ENCODE measurements around the gene IREB2.

The IREB2 gene

DNA sequence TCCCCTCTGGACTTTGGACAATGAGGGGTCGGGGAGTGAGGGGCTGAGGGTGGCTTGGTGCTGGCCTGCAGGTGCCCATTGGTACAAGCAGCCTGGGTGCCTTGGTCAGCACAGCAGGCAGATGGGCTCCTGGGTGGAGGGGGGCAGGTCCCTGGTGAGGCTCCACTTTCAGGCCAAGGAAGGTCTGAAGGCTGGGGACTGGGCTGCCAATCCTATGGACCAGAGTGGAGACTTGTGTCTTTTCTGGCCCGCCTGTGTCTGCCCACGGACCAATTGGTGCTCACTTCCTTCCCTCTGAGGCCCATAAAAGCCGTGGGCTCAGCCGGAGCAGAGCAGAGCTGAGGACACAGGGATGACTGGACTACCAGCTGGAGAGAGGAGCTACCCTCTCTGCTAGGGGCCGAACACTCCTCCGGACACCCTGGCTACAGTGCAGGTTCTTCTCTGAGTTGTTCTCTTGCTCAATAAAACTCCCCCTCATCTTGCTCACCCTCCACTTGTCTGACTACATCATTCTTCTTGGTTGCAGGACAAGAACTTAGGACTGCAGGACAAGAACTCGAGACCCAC is 31.9 kb upstream of the IREB2 start:
- DNase-seq (ENCODE audit: low spot score): no peak

DNA sequence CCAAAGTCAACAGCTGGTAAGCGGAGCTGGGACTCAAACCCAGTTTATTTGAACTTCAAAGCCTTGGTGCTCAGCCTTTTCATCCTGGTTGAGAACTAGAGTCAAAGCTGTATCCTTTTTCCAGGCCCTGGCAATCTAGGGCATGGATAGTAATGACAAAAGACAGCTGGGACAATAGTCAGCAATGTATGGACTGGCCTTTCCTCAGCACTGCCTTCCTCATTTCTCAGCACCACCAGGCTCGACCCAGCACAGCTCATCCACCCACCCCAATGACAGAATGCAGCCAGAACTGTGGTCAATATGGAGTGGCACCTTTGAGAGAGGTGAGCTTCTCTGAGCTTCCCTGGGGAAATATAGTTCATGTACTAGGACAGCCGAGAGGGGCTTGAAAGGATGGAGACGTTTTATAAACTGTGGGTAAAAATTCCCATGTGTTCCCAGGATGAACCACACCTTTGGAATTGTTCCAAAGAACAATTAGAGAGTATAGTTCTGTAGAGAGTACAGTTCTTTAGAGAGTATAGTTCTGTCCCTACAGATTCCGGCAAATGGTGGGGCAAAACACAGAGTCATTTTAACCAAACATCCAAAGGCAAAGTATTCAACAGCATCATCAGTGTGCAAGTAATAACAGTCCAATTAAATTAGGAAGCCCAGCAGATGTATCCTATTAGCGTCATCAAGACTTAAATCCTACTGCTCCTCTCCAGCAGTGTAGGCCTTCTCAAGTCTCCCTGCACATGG is 30.2 kb upstream of the IREB2 start:
- no peak for DNase-seq (ENCODE audit: low spot score)

DNA sequence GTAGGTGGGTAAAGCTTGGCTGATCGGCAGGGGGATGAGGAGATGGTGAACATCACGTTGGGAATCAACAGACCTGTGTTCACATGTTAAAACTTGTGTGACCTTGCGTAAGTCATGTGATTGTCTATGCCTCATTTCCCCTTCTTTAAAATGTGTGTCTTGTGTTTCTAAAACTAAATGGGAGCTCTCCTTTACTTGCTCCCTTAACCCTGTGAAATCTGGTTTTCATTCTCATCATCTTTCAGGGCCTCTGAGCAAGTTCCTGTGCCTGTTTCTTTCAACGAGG is 29.7 kb upstream of the IREB2 start:
- DNase-seq (ENCODE audit: low spot score): no peak

DNA sequence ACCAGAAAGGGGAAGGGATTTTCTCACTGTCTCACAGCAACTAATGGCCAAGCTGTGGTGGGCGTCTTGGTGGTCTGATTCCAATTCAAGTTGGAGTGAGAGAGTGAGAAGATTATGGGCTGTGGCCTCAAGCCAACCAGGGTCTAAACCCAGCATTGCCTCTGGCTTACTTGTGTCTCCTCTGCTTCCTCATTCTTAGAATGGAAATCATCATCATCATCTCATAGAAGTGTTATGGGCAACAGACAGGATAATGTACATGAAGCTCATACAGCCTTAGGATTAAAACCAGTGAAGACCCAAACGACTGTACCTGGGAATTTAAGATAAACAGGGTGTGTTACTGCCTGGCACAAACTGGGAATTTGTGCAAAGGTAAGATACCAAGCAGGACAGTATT is 29.1 kb upstream of the IREB2 start:
- DNase-seq (ENCODE audit: low spot score): no peak

DNA sequence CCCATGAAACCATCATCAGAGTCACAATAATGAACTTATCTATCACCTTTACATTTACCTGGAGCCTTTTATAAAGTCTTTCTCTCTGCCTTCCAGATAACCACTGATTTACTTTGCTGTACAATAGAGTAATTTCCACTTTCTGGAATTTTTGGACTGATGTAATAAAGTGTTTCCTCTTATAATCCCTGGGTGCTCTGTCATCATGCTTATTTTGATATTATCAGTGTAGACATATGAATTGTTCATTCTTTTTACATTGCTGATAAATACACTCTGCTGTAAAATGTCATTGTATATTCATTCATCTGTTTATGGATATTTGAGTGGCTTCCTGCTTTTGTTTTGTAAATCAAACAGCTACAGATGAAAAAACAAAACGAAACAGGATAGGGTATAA is 27.0 kb upstream of the IREB2 start:
- no peak for DNase-seq (ENCODE audit: low spot score)

DNA sequence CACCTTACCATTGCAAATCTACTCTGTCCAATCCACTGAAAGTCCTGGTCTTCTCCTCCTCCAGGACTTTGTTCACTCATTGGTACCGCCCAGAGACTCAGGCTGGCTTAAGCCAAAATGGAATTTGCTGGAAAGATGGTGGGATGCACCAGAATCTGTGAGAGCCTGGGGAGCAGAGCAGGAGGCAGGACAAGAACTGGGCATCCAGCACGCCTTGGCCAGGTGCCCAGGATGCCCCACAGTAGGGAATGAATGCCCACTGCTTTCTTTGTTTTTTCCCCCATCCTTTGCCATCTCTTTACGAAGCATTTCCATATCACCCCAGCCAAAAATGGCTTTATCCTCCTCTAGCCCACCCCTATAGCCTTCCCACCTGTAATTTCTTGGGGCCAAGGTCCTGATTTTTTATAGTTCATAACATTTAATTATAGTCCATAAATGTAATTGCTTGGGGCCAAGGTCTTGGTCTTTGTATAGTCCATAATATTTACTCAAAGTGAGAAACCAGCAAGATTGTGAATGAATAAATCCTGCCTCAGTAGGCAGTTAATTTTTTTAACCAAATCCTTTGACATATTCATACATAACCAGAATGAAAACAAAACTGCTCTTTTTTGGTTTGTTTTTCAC is 23.3 kb upstream of the IREB2 start:
- DNase-seq (ENCODE audit: low spot score): no peak

DNA sequence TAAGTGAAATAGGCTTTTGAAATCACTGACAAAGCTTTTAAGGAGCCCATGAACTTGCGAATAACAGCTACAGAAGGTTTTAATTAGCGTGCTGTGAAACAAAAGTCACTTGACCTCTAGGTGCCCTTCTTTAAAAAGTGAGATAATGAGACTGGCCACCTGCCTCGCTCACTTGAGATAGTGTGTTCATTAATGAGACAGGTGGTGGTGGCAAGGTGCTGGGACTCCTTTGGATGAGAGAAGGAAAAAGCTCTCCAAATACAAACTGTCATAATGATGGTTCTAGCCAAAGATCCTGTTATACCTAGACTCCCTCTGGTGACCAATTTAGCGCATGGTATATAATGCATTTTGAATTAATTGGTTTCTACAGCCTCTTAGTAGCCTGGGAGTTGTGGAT is 22.7 kb upstream of the IREB2 start:
- DNase-seq (ENCODE audit: low spot score): no peak

DNA sequence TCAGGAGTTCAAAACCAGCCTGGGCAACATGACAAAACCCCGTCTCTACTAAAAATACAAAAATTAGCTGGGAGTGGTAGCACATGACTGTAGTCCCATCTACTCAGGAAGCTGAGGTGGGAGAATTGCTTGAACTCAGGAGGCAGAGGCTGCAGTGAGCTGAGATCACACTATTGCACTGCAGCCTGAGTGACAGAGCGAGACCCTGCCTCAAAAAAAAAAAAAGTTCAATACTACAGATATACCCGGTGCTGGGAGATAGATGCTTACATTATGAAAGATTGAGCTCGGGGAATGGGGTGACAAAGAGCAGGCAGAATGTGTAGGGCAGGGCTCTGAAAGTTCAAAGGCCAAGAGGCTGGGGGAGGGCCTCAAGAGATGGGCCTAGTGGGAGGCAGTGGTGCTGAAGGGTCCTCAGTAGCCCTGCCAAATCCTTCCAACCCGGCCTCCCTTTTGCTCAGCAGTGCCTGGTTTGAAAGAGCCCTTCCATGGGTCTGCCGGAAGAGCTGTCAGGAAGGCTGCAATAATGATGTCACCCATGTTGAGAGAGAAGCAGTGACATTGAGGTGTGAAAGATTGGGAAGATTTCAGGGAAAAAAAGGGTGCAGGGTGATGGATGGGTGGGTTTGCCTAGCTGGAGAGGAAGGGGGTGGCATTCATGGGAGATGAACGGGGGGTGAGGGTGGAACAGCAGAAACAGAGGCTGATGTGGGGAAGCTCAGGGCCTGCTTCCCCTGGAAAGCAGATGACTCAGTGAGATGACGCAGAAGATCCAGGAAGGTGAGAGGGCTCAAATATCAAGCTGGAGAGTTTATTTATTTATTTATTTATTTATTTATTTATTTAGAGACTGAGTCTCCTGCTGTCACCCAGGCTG is 20.0 kb upstream of the IREB2 start:
- no peak for DNase-seq (ENCODE audit: low spot score)

DNA sequence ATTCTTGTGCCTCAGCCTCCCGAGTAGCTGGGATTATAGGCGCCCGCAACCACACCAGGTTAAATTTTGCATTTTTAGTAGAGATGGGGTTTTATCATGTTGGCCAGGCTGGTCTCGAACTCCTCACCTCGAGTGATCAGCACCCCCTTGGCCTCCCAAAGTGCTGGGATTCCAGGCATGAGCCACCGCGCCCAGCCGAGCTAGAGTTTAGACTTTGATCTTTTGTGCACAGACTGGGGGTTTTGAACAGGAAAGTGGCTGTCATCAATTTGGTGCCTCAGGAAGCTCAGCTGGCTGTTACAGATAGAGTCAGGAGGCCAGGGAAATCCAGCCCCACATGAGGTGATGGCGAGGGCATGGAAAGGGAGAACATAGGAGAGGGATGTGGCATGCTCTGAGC is 19.3 kb upstream of the IREB2 start:
- no peak for DNase-seq (ENCODE audit: low spot score)

DNA sequence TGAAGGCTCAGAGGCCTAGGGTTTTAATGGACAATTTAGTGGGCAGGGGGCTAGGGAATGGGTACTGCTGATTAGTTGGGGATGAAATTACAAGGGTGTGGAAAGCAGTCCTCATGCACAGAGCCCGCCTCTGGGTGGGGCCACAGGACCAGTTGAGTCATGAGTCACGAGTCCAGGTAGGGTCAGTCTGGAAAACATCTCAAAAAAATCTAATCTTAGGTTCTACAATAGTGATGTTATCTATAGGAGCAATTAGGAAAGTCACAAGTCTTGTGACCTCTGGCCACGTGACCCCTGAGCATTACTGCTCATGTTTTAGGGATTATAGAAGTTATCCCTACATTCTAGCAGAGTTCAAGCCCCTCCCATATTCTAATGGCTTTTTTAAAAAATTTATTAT is 18.6 kb upstream of the IREB2 start:
- no peak for DNase-seq (ENCODE audit: low spot score)

DNA sequence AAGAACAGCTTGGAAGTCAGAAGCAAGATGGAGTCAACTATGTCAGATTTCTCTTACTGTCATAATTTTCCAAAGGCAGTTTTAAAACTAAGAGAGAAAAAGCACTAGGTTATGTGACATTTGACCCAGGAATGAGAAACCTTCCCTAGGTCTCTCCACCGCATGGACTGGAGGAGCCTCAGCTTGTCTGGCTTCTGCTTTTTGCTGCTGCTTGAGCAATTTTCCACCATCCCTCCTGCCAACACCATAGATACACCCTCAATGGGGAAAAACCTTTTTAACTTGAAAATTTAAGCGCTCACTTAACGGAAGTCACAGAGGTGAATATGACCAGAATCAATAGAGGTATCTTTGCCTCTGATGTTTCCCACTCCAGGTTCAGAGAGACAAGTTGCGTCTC is 17.8 kb upstream of the IREB2 start:
- DNase-seq (ENCODE audit: low spot score): no peak

DNA sequence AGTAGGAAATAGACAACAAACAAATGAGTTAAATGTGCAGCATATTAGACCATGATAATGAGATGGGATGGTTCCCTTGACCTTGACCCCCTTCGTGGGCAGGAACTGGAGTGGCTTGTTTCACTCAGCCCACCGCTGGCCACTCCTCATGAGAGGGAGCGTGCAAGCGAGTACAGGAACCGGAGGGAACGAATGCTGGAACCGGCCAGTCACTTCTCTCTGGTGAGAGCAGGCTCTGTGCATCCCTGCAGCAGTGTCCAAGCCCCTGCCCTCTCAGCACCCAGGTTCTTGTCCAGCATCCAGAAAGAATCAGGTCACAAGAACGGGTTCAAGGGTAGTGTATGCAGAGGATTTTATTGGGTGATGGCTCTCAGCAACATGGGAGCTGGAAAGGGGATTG is 17.2 kb upstream of the IREB2 start:
- DNase-seq (ENCODE audit: low spot score): no peak

DNA sequence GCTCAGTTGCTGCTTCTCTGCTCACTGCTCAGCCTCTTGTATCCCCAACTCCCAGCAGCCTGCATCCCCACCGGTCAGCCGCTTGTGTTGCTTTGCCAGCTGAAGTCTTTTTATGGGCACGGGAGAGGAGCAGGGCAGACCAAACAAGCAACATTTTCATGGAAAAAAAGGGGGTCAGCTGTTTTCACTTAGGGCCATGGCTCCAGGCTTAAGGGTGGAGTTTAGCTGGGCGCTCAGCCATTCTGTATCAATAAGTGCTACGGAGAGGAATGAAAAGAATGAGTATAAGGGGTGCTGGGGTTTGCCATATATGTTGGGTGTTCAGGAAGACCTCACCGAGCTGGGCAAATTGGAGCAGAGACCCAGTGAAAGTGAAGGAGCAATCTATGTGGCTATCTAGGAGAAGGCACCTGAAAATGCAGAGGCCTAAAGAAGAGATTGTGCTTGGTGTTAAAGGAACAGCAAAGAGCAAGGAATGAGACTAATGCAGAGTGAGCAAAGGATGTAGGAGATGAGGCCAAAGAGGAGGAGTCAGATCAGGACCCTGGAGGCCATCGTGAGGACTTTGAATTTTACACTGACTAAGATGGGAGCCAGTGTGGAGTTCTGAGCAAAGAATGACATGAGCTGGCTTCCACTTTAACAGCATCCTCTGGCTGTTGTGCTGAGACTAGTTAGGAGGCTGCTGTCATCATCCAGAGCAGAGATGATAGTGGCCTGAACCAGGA is 16.6 kb upstream of the IREB2 start:
- DNase-seq (ENCODE audit: low spot score): no peak

DNA sequence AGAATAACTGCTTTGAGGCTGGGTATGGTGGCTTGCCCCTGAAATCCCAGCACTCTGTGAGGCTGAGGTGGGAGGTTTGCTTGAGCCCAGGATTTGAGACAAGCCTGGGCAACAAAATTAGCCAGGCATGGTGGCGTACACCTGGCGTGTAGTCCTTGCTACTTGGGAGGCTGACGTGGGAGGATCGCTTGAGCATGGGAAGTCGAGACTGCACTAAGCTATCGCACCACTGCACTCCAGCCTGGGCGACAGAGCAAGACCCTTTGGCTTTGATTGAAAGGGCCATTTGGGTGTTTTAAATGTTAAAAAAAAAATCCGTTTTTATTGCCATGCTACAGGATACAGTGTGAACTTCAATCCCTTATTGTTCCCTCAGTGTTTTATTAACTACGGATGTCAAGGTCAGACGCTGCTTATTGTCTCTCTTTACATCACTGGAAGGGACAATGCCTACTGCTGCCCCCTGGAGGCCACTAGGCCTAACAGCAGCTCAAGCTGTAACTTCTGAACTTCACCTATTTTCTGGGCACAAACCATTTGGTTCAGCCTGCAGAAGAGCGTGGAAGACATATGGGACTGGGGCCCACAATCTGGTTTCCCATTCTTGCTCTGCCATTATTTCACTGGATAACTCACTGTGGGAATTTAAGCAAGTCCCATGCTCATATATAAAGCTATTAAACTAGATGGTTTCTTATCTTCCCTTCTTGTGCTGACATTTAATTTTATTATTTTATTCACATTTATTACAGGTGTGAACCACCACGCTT is 15.3 kb upstream of the IREB2 start:
- DNase-seq (ENCODE audit: low spot score): peak; percentile 70

DNA sequence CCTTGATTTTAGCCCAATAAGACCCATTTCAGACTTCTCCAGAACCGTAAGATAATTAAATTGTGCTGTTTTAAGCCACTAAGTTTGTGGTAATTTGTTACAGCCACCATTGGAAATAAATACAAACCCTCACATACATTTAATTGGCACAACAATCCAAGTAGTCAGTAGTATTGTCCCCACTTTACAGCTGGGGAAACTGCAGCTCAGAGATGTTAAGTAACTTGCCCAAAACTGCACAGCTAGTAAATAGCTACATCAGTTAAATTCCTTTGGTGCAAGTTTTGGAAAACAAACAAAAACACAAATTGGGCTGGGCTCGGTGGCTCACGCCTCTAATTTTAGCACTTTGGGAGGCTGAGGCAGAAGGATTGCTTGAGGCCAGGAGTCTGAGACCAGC is 13.3 kb upstream of the IREB2 start:
- DNase-seq (ENCODE audit: low spot score): no peak

DNA sequence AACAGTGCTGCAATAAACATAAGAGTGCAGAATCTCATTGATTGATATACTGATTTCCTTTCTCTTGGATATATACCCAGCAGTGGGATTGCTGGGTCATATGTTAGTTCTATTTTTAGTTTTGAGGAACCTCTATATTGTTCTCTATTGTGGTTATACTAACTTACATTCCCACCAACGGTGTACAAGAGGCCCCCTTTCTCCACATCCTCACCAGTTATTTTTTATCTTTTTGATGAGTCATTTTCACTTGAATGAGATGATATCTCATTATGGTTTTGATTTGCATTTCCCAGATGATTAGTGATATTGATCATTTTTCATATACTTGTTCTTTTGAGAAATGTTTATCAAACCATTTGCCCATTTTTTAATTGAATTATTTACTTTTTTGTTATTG is 12.4 kb upstream of the IREB2 start:
- no peak for DNase-seq (ENCODE audit: low spot score)

DNA sequence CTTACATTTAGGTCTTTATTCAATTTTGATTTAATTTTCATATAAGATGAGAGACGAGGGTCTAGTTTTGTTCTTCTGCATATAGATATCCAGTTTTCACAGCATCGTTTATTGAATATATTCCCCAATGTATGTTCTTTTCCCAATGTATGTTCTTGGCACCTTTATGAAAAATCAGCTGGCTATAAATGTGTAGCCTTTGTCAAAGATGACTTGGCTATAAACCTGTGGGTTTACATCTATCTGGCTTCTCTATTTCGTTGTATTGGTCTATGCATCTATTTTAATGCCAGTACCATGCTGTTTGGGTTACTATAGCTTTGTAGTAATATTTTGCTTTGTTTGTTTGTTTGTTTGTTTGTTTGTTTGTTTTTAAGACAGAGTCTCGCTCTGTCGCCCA is 11.7 kb upstream of the IREB2 start:
- DNase-seq (ENCODE audit: low spot score): no peak

DNA sequence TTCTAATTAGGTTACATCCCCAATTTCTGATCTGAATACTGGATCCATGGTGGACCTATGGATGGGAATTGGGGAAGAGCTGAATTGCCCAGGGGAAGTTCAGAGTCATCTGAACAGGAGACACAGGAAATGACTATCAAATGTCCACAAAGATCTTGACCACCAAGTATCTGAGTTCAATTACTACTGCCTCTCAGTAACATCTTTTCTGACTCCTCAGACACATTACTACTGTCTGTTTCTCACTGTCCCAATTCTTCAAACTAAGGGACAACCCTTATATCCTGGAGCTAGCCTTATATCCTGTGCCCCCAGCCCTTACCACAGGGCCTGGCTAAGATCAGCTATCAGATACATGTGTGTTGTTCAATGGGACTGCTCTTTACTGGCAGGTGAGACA is 10.1 kb upstream of the IREB2 start:
- DNase-seq (ENCODE audit: low spot score): no peak

DNA sequence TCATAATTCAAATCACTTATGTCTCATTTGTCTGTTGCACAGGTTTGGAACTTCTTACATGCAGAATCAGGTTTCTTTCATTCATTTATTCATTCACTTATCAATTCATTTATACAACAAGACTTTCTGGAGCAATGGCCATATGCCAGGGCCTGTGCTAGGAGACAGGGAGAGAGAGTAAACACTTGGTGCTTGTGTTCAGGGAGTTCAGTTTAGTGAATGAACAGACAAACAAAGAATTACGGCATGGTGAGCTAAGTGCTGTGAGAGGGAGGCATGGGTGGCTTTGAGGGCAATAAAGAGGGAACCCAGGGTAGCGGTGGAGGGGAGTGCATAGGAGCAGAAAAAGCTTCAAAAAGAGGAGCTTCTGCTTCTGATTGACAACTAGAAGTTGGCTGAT is 8.5 kb upstream of the IREB2 start:
- DNase-seq (ENCODE audit: low spot score): no peak

DNA sequence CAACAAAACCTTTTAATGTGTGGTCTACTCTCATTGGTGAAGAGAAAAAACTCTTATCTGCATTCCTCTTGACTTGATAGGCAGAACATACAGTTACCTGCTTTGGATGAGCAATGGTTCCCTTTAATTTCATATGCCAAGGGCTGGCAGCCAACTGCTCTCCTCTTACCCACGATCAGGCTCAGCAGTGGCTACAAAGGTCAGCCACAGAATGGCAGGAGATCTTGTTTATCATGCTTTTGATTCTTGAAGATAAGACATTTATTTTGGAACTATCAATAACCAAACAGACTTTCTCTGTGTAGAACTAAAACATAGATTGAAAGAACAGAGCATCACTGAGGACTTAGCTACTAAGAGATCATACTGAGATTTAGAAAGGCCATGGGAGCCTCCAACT is 6.1 kb upstream of the IREB2 start:
- DNase-seq (ENCODE audit: low spot score): no peak

DNA sequence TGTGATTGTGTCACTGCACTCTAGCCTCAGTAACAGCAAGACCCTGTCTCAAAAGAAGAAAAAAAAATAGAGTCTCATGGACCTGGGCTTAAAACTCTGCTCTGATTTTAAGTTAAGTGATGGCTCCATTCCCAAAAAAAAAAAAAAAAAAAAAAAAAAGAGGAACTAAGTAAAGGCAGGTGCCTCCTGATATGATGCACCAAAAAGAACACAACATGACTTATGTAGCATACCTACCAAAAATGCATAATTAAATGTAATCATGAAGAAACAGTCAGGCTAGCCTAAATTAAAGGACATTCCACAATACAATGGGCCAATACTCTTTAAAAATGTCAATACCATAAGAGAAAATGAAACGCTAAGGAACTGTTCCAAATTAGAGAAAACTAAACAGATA is 5.4 kb upstream of the IREB2 start:
- no peak for DNase-seq (ENCODE audit: low spot score)

DNA sequence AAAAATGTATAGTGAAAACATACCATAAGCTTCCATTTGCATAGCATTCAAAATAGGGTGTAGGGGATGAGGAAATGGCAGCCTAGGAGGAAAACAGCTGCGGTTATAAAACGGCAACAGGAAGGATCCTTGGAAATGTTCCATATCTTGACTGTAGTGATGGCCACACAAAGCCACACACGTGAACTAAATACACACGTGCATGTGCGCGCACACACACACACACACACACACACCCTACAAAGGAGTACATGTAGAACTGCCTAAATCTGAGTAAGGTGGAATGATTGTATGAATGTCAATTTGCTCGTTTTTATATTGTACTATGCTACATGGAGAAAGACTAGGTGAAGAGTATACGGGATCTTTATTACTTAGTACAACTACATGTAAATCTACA is 3.9 kb upstream of the IREB2 start:
- DNase-seq (ENCODE audit: low spot score): no peak

Measured in hematopoietic multipotent progenitor cell treated with erythropoietin and hydrocortisone succinate and interleukin-3 and kit ligand, for 15 days (in vitro differentiated cells).